WTC11 (cell line): ENCODE measurements around the gene PFDN2. TPM values are rescaled to one million over a fixed set of nuclear protein-coding genes. Genes with fewer than 3 reads are reported as not detected.

ENCODE experiments used
- ATAC-seq: fragments of 200-7000 bp; cut with Tn5 transposase; 2 replicates; pipeline ENCODE4 v1.10.0; 2021; ENCODE audit warnings: mild to moderate bottlenecking, moderate library complexity
- Bru-seq: library from RNA; stranded (reverse); fragments of 400-500 nt; gene quantifications from one replicate; lab custom pipeline; 2021; lab: Mats Ljungman, UMichigan
- CTCF ChIA-PET: fragments of 300-600 bp; sonication (Branson Sonifier 250); formaldehyde crosslinking; loops from one replicate; lab custom pipeline; 2021; ENCODE audit warnings: antibody characterized with exemption; lab: Charles Lee
- POLR2A ChIA-PET: fragments of 350-600 bp; sonication (Branson Sonifier 250); formaldehyde crosslinking; loops from one replicate; lab custom pipeline; 2021; ENCODE audit warnings: antibody characterized with exemption; lab: Charles Lee
- DNase-seq: peaks from one replicate; pipeline ENCODE4 v3.0.0; 2021; ENCODE audit warnings: low spot score
- H3K27ac Mint-ChIP-seq: 2 replicates; pipeline ENCODE4 v1.8.0; 2021; ENCODE audit warnings: mixed read lengths
- H3K27me3 Mint-ChIP-seq: 2 replicates; pipeline ENCODE4 v1.8.0; 2021; ENCODE audit warnings: low read depth, mild to moderate bottlenecking, moderate library complexity, mixed read lengths
- H3K36me3 Mint-ChIP-seq: 2 replicates; pipeline ENCODE4 v1.8.0; 2021; ENCODE audit warnings: mixed read lengths
- H3K4me1 Mint-ChIP-seq: 2 replicates; pipeline ENCODE4 v1.8.0; 2022; ENCODE audit warnings: mixed read lengths
- H3K4me3 Mint-ChIP-seq: 2 replicates; pipeline ENCODE4 v1.8.0; 2021; ENCODE audit warnings: mild to moderate bottlenecking, moderate library complexity, mixed read lengths
- H3K9me3 Mint-ChIP-seq: 2 replicates; pipeline ENCODE4 v1.8.0; 2021; ENCODE audit warnings: mixed read lengths
- CBFB ChIP-seq: sonication (generic); formaldehyde crosslinking; IDR thresholded peaks from 2 replicates; pipeline ENCODE4 v1.8.1; 2022; ENCODE audit warnings: mild to moderate bottlenecking, low read depth, missing genetic modification reagents
- ELF4 ChIP-seq: sonication (generic); formaldehyde crosslinking; IDR thresholded peaks from 2 replicates; pipeline ENCODE4 v1.8.1; 2022; ENCODE audit warnings: low read depth, mild to moderate bottlenecking, moderate library complexity, missing genetic modification reagents
- FOXK1 ChIP-seq: sonication (generic); formaldehyde crosslinking; IDR thresholded peaks from 2 replicates; pipeline ENCODE4 v1.8.0; 2022; ENCODE audit warnings: mild to moderate bottlenecking, moderate library complexity, missing genetic modification reagents
- FOXP1 ChIP-seq: sonication (generic); formaldehyde crosslinking; IDR thresholded peaks from 2 replicates; pipeline ENCODE4 v1.8.0; 2022; ENCODE audit warnings: missing genetic modification reagents, mild to moderate bottlenecking, moderate library complexity, borderline replicate concordance
- GABPB1 ChIP-seq: sonication (generic); formaldehyde crosslinking; IDR thresholded peaks from 2 replicates; pipeline ENCODE4 v1.8.1; 2023; ENCODE audit warnings: mild to moderate bottlenecking, missing genetic modification reagents
- IRF2 ChIP-seq: sonication (generic); formaldehyde crosslinking; IDR thresholded peaks from 2 replicates; pipeline ENCODE4 v1.8.0; 2022; ENCODE audit warnings: low read depth, missing genetic modification reagents, borderline replicate concordance
- JAZF1 ChIP-seq: fragments of 250-450 bp; sonication (Bioruptor Pico); IDR thresholded peaks from 2 replicates; pipeline ENCODE4 v1.9.0; 2021; ENCODE audit warnings: moderate library complexity, mild to moderate bottlenecking, inconsistent platforms
- JUN ChIP-seq: sonication (generic); formaldehyde crosslinking; IDR thresholded peaks from 2 replicates; pipeline ENCODE4 v1.8.0; 2023; ENCODE audit warnings: mild to moderate bottlenecking, missing genetic modification reagents
- MAX ChIP-seq: sonication (generic); formaldehyde crosslinking; IDR thresholded peaks from 2 replicates; pipeline ENCODE4 v1.8.0; 2022; ENCODE audit warnings: mild to moderate bottlenecking, missing genetic modification reagents
- MYBL2 ChIP-seq: sonication (generic); formaldehyde crosslinking; IDR thresholded peaks from 2 replicates; pipeline ENCODE4 v1.8.1; 2023; ENCODE audit warnings: mild to moderate bottlenecking, moderate library complexity, missing genetic modification reagents
- RELA ChIP-seq: sonication (generic); formaldehyde crosslinking; IDR thresholded peaks from 2 replicates; pipeline ENCODE4 v1.8.1; 2022; ENCODE audit warnings: missing genetic modification reagents, mild to moderate bottlenecking, borderline replicate concordance
- SP1 ChIP-seq: sonication (generic); formaldehyde crosslinking; conservative IDR thresholded peaks from 2 replicates; pipeline ENCODE4 v1.8.1; 2022; ENCODE audit warnings: missing genetic modification reagents
- TCF7 ChIP-seq: sonication (generic); formaldehyde crosslinking; IDR thresholded peaks from 2 replicates; pipeline ENCODE4 v1.8.0; 2022; ENCODE audit warnings: mild to moderate bottlenecking, low read depth, missing genetic modification reagents, moderate library complexity
- TEAD4 ChIP-seq: sonication (generic); formaldehyde crosslinking; IDR thresholded peaks from 2 replicates; pipeline ENCODE4 v1.8.0; 2022; ENCODE audit warnings: mild to moderate bottlenecking, missing genetic modification reagents
- USF2 ChIP-seq: sonication (generic); formaldehyde crosslinking; IDR thresholded peaks from 2 replicates; pipeline ENCODE4 v1.8.1; 2023; ENCODE audit warnings: mild to moderate bottlenecking, missing genetic modification reagents, moderate library complexity
- ZBTB21 ChIP-seq: sonication (generic); formaldehyde crosslinking; IDR thresholded peaks from 2 replicates; pipeline ENCODE4 v1.8.1; 2023; ENCODE audit warnings: mild to moderate bottlenecking, missing genetic modification reagents, borderline replicate concordance
- ZNF232 ChIP-seq: sonication (generic); formaldehyde crosslinking; IDR thresholded peaks from 2 replicates; pipeline ENCODE4 v1.8.0; 2022; ENCODE audit warnings: mild to moderate bottlenecking, missing genetic modification reagents
- ZNF263 ChIP-seq: sonication (generic); formaldehyde crosslinking; IDR thresholded peaks from 2 replicates; pipeline ENCODE4 v1.8.1; 2022; ENCODE audit warnings: low read depth, mild to moderate bottlenecking, moderate library complexity, missing genetic modification reagents
- long read RNA-seq, 3 experiments: library from RNA in 1 of 3; library from capped mRNA in 1 of 3; library from polyadenylated mRNA in 1 of 3; unstranded in 2 of 3; stranded (forward) in 1 of 3; transcript quantifications; one replicate each; pipeline ENCODE4 v2.0.0, GENCODE V29; 2021
- total RNA-seq: library from RNA; stranded (reverse); gene quantifications from 3 replicates; pipeline ENCODE4 v1.2.3, GENCODE V29; 2021
- TF ChIP-seq, protein P1 (sequence below): sonication (generic); formaldehyde crosslinking; IDR thresholded peaks from 2 replicates; pipeline ENCODE4 v1.8.1; 2023; ENCODE audit warnings: mild to moderate bottlenecking, missing genetic modification reagents
- TF ChIP-seq, protein P2 (sequence below): sonication (generic); formaldehyde crosslinking; IDR thresholded peaks from 2 replicates; pipeline ENCODE4 v1.8.1; 2022; ENCODE audit warnings: mild to moderate bottlenecking, moderate library complexity, missing genetic modification reagents
- TF ChIP-seq, protein P3 (sequence below): sonication (generic); formaldehyde crosslinking; IDR thresholded peaks from 2 replicates; pipeline ENCODE4 v1.8.0; 2023; ENCODE audit warnings: missing genetic modification reagents
- TF ChIP-seq, protein P4 (sequence below): sonication (generic); formaldehyde crosslinking; IDR thresholded peaks from 2 replicates; pipeline ENCODE4 v1.8.1; 2023; ENCODE audit warnings: mild to moderate bottlenecking, moderate library complexity, missing genetic modification reagents
- TF ChIP-seq, protein P5 (sequence below): sonication (generic); formaldehyde crosslinking; IDR thresholded peaks from 2 replicates; pipeline ENCODE4 v1.8.0; 2023; ENCODE audit warnings: missing genetic modification reagents, mild to moderate bottlenecking, borderline replicate concordance

The PFDN2 gene, protein sequence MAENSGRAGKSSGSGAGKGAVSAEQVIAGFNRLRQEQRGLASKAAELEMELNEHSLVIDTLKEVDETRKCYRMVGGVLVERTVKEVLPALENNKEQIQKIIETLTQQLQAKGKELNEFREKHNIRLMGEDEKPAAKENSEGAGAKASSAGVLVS
- 91.0 to 95.4 TPM (median 92.6 TPM) in 3 replicates for total RNA-seq
- Bru-seq, nascent RNA: percentile 84 among the genes with signal in this experiment
- long read RNA-seq, experiment 1, transcript PFDN2-201 (4 exons, 677 nt): major isoform, 94 of 99 reads
- long read RNA-seq, experiment 1, partial matches to known transcripts: 0 of 99 reads
- long read RNA-seq, experiment 1, other reads (novel, unspliced or antisense): 1 of 99 reads
- long read RNA-seq, experiment 2, transcript PFDN2-201 (4 exons, 677 nt): major isoform, 118 of 131 reads
- long read RNA-seq, experiment 2, partial matches to known transcripts: 9 of 131 reads
- long read RNA-seq, experiment 2, other reads (novel, unspliced or antisense): 4 of 131 reads
- long read RNA-seq, experiment 3, transcript PFDN2-201 (4 exons, 677 nt): major isoform, 51 of 54 reads
- long read RNA-seq, experiment 3, partial matches to known transcripts: 2 of 54 reads
- long read RNA-seq, experiment 3, other reads (novel, unspliced or antisense): 1 of 54 reads

GRCh38 chr1:161117759-161118581 lies at the start of gene PFDN2, which contains the start of gene NIT1:
Gene PFDN2 (minus strand): TSS chr1:161118037. CDS start chr1:161118026, 11 bp downstream.
Gene NIT1 (plus strand): TSS chr1:161118105. CDS start chr1:161118177, 72 bp downstream.
- ATAC-seq: peak; percentile 81
- H3K36me3 Mint-ChIP-seq: peaks cover 35% of the 10 kb centered on the region
- no peaks in the 10 kb centered on the region for H3K27me3 Mint-ChIP-seq
- H3K27ac Mint-ChIP-seq: peak within 1 kb of the TSS; percentile 94
- H3K4me1 Mint-ChIP-seq: peaks cover 28% of the 10 kb centered on the region
- peak; percentile 92 for DNase-seq
- ChIA-PET CTCF (interaction anchor here (0.7 to 2.5 kb wide), 5 partner anchors 15 to 437 kb away, joined by 3 to 18 read pairs (median 5); partner anchors contain the start of genes DEDD and KLHDC9), POLR2A (interaction anchor here (0.5 to 1.2 kb wide), 7 partner anchors 10 to 256 kb away, joined by 3 to 12 read pairs (median 4); partner anchors contain the start of genes DEDD and SDHC)
- H3K9me3 Mint-ChIP-seq: no peaks in the 10 kb centered on the region
- H3K4me3 Mint-ChIP-seq: peak within 1 kb of the TSS; percentile 96
- no peak for TF ChIP-seq CBFB
- peak; percentile 86 for TF ChIP-seq FOXK1 (CRISPR knock-in tag)
- TF ChIP-seq IRF2 (CRISPR knock-in tag): no peak
- TF ChIP-seq, protein P1, sequence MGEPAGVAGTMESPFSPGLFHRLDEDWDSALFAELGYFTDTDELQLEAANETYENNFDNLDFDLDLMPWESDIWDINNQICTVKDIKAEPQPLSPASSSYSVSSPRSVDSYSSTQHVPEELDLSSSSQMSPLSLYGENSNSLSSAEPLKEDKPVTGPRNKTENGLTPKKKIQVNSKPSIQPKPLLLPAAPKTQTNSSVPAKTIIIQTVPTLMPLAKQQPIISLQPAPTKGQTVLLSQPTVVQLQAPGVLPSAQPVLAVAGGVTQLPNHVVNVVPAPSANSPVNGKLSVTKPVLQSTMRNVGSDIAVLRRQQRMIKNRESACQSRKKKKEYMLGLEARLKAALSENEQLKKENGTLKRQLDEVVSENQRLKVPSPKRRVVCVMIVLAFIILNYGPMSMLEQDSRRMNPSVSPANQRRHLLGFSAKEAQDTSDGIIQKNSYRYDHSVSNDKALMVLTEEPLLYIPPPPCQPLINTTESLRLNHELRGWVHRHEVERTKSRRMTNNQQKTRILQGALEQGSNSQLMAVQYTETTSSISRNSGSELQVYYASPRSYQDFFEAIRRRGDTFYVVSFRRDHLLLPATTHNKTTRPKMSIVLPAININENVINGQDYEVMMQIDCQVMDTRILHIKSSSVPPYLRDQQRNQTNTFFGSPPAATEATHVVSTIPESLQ (CRISPR knock-in tag): no peak
- TF ChIP-seq, protein P2, sequence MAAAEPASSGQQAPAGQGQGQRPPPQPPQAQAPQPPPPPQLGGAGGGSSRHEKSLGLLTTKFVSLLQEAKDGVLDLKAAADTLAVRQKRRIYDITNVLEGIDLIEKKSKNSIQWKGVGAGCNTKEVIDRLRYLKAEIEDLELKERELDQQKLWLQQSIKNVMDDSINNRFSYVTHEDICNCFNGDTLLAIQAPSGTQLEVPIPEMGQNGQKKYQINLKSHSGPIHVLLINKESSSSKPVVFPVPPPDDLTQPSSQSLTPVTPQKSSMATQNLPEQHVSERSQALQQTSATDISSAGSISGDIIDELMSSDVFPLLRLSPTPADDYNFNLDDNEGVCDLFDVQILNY (CRISPR knock-in tag): peak; percentile 36; the same call in 1 of the 2 replicates
- TF ChIP-seq ZBTB21 (CRISPR knock-in tag): no peak
- TF ChIP-seq USF2 (CRISPR knock-in tag): no peak
- peak; percentile 91 for TF ChIP-seq GABPB1 (CRISPR knock-in tag)
- TF ChIP-seq, protein P3, sequence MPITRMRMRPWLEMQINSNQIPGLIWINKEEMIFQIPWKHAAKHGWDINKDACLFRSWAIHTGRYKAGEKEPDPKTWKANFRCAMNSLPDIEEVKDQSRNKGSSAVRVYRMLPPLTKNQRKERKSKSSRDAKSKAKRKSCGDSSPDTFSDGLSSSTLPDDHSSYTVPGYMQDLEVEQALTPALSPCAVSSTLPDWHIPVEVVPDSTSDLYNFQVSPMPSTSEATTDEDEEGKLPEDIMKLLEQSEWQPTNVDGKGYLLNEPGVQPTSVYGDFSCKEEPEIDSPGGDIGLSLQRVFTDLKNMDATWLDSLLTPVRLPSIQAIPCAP (CRISPR knock-in tag): 0 out of 2 replicates have a peak, but pooled peaks have one; percentile 52
- TF ChIP-seq TCF7 (CRISPR knock-in tag): no peak
- TF ChIP-seq ELF4: no peak
- TF ChIP-seq, protein P4, sequence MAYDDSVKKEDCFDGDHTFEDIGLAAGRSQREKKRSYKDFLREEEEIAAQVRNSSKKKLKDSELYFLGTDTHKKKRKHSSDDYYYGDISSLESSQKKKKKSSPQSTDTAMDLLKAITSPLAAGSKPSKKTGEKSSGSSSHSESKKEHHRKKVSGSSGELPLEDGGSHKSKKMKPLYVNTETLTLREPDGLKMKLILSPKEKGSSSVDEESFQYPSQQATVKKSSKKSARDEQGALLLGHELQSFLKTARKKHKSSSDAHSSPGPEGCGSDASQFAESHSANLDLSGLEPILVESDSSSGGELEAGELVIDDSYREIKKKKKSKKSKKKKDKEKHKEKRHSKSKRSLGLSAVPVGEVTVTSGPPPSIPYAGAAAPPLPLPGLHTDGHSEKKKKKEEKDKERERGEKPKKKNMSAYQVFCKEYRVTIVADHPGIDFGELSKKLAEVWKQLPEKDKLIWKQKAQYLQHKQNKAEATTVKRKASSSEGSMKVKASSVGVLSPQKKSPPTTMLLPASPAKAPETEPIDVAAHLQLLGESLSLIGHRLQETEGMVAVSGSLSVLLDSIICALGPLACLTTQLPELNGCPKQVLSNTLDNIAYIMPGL (CRISPR knock-in tag): peak; percentile 53; the same call in 1 of the 2 replicates
- no peak for TF ChIP-seq JUN (CRISPR knock-in tag)
- no peak for TF ChIP-seq JAZF1 (CRISPR knock-in tag)
- TF ChIP-seq SP1 (CRISPR knock-in tag): peak; percentile 98
- peak; percentile 76; the same call in 1 of the 2 replicates for TF ChIP-seq MAX (CRISPR knock-in tag)
- TF ChIP-seq TEAD4: no peak
- peak; percentile 88 for TF ChIP-seq MYBL2 (CRISPR knock-in tag)
- TF ChIP-seq FOXP1: peak; percentile 84
- peak; percentile 70; the same call in 1 of the 2 replicates for TF ChIP-seq ZNF232 (CRISPR knock-in tag)
- TF ChIP-seq ZNF263 (CRISPR knock-in tag): no peak
- TF ChIP-seq RELA (CRISPR knock-in tag): peak; percentile 57; the same call in 1 of the 2 replicates
- TF ChIP-seq, protein P5, sequence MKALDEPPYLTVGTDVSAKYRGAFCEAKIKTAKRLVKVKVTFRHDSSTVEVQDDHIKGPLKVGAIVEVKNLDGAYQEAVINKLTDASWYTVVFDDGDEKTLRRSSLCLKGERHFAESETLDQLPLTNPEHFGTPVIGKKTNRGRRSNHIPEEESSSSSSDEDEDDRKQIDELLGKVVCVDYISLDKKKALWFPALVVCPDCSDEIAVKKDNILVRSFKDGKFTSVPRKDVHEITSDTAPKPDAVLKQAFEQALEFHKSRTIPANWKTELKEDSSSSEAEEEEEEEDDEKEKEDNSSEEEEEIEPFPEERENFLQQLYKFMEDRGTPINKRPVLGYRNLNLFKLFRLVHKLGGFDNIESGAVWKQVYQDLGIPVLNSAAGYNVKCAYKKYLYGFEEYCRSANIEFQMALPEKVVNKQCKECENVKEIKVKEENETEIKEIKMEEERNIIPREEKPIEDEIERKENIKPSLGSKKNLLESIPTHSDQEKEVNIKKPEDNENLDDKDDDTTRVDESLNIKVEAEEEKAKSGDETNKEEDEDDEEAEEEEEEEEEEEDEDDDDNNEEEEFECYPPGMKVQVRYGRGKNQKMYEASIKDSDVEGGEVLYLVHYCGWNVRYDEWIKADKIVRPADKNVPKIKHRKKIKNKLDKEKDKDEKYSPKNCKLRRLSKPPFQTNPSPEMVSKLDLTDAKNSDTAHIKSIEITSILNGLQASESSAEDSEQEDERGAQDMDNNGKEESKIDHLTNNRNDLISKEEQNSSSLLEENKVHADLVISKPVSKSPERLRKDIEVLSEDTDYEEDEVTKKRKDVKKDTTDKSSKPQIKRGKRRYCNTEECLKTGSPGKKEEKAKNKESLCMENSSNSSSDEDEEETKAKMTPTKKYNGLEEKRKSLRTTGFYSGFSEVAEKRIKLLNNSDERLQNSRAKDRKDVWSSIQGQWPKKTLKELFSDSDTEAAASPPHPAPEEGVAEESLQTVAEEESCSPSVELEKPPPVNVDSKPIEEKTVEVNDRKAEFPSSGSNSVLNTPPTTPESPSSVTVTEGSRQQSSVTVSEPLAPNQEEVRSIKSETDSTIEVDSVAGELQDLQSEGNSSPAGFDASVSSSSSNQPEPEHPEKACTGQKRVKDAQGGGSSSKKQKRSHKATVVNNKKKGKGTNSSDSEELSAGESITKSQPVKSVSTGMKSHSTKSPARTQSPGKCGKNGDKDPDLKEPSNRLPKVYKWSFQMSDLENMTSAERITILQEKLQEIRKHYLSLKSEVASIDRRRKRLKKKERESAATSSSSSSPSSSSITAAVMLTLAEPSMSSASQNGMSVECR (CRISPR knock-in tag): no peak; the same call in 1 of the 2 replicates
